ENCODE data around the gene SUMO3.

Gene SUMO3

DNA sequence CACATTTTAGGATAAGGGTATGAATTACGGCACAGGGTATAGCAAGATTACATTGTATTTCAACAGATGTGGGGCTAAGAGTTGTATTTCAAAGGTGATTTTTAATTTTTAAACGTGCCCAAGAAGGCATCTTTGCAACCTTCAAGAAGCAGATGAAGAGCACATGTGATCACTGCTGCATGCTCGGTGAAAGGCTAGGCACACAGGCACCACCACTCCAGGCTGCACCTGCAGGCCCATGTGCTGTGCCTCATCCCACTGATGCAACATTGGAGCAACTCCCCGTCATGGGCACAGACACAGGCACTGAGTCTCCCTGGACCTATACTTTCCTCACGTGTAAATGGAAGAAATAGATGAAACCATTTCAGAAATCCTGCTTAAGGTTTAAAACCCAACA is 39.8 kb downstream of the SUMO3 start:
- DNase-seq, result no peak

DNA sequence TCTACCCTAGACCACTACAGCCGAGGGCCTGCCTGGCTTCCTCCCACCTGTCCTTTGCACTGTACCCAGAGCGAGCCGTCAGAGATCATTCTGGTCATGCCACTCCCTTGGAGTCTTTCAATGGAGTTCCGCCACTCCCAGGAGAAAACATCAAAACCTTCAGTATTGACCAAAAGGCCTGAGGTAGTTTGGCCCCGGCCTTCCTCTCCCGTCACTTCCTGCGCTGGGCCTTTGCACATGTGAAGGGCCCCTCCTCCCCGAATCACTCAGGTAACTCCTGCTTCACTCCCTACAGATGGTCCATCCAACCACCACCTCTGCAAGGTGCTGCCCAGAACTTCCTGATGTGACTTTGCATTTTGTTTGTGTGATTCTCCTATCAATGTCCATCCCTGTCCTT is 42.9 kb downstream of the SUMO3 start:
- no peak for DNase-seq

DNA sequence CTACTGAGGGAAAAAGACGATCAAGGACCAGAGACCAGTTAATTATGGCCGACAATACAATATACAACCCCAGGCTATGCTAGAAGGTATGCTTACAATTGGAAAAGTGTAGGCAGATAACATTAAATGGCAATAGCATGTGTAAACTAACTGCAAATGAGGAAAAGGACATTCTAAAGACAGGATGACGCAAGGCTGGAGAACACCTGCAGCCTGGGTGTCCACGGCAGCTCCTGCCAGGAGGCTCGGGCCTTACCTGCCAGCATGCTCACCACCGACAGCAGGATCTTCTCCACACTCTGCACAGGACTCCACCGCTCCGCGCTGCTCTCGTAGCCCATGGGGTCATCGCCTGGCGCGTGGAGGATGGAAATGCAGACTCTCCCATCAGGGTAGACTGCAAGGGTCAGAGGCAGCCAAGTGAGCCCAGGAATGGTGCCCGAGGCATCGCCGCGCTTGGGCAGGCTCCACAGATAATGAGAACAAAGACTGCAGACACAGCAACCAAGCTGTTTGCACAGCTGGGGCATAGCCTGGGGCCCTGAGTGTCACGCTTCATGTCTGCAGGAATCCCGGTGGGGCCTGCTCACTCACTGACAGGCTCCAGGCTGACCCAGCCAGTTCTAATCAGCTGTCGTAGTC is 44.5 kb downstream of the SUMO3 start:
- no peak for DNase-seq

DNA sequence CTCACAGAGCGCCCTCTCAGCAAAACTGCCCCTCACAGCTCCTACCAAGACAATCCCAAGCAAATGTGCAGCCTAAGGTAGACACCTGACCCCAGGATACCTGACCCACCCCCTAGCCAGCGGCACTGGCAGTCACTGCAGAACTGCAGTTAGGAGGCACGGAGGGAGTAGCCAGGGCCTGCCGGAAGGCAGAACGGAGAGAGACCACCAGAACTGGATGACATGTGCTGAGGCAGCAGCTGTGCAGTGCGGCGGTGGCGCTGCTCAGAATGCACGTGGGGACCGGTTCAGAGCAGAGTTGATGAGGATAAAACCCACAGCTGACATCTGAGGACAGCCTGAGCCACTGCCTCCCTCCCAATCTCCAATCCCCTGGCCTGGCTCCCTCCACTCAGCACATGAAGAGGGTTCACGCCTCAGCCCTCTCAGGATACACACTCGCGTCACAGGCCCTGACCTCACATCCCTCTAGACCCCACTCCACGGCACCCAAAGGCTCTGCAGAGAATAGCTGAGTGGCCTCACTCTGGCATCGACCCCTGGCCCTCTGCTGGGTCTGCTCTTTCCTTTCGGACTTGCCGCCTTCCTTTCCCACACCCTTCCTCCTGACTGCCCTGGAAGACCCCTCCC is 45.9 kb downstream of the SUMO3 start:
- no peak for DNase-seq

DNA sequence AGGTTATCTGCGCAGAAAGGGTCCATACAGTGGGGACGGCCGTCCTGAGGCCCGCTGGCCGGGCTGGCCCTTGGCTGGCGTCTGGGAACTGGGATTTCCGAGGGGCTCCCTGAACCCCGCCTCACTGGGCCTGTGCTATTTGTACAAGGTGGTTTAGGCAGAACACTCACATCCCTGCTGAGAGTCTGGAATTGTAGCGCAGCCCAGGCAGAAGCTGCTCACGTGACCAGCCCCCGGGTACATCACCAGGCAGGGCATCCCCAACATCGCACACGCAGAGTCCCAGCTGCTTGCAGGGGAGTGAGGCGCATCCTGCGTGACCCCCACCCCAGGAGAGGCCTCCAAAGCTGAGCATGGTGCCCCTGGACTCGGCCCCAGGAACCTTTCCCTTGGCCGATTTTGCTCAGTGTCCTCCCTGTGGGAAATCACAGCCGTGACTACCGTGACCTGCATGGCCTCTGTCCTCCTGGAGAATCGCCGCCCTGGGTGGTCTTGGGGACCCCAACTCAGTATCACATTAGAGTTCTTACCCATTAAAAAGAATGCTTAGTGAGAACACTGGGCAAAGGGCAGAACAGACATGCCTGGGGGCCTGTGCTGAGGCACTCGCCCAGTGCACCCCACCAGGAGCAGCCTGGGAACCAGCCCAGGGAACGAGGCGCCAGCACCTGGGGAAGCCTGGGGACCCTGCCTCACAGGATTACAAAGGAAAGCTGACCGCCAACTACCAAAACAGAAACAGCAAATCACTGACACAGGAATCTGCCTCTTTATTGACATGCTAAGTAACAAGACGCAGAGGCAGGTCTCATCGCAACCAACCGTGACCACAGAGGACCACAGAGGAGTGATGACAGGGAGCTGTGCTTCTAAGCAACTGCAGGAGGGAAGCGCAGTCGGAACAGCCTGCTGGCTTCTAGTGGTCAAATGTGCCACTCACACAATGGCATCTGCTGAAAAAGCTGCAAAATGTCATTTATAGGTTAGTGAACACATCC is 49.7 kb downstream of the SUMO3 start:
- DNase-seq, result no peak

DNA sequence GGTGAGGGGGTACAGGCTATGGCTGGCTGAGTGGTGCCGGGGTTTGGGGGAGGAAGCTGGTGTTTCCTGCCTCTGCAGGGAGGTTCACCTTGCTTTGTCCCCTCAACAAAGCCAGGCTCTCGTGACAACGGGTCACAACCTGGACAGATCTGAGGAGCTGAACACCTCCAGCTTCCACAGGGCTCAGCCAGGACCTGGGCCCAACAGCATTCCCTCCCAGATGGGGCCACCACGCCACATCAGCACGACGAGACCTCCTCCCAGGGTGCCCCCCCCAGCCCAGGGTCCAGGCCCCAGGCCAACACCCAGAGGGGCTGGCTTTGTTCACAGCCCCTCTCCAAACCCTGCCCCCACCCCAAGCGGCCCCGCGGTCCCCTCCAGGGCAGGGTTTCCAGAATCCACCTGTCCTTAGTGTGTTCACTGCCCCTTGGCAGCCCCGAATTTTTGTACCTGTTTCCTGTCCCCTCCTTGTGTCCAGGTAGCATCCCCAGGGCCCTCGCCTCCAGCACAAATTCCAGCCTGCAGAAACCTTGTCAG is 51.0 kb downstream of the SUMO3 start:
- DNase-seq, result no peak

DNA sequence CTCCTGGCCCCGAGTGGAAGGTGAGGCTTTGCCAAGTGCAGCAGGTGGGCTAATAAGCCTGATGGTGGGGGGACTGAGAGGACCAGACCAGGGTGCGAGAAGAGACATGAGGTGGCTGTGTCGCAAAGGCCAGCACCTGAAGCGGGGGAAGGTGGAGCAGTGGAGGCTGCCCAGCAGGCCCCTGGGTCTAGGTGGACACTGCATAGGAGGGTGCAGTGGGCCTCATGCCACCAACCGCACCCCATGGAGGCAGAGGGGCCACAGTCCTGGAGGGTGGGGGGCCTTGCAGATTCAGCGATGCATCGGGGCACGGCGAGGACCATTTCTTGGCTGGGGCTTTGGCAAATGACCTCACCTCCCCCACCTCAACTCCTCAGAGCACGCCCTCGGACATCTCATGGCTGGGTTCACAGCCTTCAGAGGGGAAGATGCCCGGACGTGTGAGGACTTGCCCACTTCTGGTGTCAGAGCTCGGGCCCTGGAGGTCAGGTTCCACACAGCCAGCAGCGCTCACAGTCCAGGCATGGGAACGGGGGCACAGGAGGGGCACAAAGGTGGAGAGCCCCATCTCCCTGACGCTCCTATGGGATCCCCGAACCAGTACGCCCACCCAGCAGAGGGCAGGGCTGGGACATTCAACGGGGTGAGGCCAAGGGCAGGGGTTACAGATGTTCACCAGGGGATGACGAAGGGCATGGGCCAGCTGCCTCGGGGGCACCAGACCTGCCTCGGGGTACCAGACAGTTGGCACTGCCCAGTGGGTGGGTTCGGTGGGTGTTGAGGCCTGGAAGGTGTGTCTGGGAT is 51.6 kb downstream of the SUMO3 start:
- DNase-seq, result no peak

DNA sequence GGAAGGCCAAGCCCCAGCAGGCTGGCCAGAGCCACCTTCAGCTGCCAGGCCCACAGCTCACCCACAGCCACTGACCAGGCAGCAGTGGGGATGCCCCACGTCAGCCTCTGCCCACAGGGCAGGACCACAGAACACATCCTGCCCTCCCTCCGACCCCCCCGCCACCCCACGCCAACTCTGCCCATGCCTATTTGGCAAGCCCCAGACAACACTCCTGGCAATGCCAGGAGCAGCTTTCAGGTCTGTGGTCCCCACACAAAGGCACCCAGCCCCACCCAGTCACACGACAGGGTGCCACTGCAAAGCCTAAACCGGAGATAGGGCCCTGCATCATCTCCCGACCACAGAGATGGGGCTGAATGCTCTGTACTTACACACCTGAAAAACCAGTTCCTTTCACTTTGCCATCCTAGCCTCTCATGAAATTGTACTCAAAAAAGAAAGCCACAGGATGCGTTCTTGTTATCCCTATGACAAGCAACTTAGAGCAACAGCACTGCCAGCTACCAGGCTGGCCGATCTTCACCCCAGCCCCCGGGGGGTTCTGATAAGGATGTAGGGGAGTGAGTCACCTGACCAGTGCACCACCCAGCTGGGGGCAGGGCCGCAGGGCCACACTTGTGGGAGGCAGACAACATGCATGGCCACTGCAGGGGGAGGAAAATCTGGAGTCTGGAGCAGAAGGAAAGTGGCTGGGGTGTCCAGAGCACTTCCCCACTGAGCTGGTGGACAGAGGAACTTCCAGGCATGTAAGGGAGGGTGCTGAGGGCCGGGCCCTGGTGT is 52.4 kb downstream of the SUMO3 start:
- peak in 3 of 4 experiments; percentile 5 to 17 (median 11) for DNase-seq

DNA sequence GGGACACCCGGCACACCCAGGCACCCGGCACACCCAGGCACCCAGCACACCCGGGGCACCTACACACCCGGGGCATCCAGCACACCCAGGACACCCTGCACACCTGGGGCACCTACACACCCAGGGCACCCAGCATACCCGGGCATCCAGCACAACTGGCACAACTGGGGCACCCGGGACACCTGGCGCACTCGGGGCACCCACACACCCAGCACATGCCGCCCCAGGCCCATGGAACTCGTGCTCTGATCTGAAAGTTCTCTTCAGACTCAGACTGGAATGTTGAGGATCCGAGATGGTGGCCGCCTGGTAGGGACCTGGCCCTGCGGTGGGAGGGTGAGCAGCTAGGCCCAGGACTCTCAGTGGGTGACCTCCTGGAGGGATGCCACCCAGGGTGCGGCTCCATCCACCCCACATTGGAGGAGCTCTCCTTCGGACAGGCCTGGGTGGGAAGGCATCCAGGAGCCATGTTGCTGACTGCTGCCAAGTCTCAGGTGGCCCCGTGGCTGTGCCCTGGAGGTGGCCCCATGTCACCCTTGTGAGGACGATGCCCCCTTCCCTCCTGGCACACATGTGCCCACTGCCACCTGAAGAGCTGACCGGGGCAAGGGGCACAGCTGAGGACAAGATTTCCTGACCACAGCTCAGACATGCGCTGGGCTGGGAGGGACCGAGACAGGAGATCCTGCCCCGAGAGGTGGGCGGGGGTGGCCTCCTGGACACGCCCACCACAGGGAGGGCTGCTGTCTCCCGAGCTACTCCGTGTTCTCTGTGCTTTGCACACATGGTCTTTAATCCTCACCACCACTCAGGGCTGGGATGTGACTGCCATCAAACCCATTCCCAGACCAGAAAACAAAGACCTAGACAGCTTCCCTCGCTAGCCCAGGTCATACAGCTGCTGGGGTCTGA is 53.3 kb downstream of the SUMO3 start:
- no peak for DNase-seq

DNA sequence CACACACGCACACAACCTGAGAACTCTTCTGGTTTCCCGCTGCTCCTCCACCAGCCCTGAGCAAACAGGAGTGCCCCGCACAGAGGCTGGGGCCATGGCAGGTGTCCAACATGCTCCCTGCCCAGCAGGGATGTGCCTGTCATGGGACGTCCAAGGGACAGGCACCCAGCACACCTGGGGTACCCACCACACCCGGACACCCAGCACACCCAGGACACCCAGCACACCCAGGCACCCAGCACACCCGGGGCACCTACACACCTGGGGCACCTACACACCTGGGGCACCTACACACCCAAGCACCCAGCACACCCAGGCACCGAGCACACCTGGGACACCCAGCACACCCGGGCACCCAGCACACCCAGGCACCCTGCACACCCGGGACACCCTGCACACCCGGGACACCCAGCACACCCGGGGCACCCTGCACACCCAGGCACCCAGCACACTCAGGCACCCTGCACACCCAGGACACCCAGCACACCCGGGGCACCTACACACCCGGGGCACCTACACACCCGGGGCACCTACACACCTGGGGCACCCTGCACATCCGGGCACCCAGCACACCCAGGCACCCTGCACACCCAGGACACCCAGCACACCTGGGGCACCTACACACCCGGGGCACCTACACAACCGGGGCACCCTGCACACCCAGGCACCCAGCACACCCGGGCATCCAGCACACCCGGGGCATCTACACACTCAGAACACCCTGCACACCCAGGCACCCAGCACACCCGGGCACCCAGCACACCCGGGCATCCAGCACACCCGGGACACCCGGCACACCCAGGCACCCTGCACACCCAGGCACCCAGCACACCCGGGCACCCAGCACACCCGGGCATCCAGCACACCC is 54.2 kb downstream of the SUMO3 start:
- no peak for DNase-seq

DNA sequence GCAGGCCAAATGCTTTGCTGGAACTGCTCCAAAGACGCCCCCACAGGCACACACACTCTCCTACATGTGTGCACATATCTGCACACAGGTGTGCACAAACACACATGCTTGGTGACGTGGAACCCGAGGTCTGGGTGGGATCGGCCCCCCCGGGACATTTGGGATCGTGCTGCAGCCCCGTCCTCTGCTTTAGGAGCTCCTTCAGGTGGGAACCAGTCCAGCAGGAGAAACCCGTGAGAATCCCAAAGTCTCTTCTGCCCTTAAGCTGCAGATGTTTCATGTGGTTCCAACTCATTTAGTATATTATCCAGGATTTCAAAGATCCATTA is 54.8 kb downstream of the SUMO3 start:
- no peak for DNase-seq

DNA sequence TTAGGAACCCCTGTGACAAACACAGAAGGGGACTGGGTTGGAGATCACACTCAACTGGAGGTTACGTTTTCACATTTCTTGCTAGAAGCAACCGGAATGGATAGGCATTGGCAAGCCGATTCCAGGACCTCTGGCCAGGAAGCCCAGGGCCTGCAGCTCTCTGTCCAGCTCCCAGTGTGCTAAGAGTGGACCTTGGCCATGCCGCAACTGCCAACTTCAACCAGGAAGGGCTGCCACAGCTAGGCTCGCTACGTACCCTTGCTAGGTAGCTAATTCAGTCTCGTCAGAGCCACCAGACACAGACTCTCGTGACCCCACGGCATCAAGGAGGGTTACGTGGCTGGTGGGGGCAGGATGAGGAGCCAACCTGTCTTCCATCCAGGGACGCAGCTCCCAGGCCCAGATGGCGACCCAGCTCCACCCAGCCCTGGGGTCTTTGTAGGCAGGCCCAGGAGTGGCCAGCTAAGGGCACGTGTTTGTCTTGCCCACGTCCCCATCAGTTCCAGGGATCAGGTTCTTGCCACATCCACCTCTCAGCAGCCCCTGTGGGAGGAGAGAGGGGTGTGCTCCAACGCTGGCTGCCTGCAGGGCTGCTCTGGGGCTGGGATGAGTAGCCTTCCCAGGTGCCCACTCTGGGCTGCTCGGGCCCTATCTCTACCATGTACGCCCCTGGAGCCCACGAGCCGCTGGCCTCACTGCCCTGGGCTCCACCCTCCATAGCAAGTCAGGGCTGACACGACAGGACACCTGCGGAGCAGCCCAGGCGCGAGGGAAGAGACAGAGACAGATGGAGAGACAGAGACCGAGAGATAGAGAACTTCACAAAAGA is 55.4 kb downstream of the SUMO3 start:
- no peak for DNase-seq

DNA sequence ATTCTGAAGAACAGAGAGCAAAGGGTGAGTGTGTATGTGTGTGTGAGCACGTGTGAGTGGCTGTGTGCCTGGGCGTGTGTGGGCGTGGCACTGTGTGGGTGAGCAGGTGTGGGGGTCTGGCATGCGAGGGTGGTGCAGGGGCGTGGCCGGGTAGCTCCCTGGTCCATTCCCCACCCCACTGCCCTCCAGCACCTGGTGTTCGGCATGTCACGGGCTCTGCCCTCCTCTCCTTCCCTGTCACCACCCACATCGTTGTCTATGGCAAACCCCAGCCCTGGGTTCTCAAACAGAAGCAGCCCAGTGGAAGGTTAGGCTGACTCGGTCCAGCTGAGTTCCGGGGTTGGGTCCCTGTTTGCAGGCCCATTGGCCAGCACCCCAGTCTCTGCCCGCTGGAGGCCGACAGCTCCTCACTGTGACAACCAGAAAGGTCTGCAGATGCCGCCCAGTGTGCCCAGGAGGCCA is 56.1 kb downstream of the SUMO3 start:
- no peak for DNase-seq

DNA sequence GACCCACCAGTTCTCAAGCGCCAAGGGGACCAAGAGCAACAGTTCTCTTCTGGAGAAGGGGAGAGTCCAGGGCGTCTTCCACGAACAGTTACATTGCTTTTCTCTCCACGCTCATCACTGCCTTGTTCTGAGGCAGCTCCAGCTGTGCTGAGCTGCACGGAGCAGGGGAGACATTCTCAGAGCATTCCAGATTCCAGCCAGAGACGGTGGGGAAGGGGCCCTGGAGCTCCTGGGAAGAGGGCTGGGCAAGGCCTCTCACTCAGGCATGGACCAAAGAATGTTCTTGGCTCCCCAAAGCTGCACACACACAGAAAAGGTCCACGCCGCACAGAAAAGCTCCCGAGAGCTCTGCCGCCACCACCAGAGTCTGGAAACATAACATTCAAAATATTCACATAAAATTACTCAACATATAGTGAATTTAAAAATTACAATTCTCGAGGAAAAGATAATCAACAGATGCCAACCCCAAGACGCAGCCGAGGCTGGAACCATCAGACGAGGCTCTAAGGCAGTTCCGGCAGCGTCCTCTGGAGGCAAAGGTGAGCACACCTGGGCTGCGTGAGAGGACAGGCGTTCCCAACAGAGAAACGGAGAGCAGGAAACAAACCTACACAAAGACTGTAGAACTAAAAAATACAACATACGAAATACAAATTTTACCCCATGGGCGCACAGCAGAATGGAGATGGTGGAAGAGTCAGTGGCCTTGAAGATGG is 56.7 kb downstream of the SUMO3 start:
- DNase-seq, result no peak

DNA sequence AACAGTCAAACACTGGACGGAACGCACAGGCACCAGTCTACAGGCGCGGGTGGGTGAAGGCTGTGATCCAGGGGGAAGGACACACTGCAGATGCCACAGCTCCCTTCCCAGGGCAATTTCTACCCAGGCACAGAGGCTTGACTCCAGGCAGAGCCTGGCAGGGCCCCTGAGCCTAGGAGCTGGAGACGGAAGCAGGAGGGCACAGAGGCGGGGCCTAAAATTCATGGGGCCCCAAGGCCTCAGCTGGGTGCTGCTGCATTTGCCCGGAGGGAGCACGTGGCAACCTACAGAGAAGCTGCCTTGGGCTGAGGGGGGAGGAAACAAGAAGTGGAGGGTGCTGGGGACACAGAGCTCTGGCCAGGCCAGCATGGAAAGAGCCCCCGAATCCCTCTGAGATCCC is 57.5 kb downstream of the SUMO3 start:
- no peak for DNase-seq

DNA sequence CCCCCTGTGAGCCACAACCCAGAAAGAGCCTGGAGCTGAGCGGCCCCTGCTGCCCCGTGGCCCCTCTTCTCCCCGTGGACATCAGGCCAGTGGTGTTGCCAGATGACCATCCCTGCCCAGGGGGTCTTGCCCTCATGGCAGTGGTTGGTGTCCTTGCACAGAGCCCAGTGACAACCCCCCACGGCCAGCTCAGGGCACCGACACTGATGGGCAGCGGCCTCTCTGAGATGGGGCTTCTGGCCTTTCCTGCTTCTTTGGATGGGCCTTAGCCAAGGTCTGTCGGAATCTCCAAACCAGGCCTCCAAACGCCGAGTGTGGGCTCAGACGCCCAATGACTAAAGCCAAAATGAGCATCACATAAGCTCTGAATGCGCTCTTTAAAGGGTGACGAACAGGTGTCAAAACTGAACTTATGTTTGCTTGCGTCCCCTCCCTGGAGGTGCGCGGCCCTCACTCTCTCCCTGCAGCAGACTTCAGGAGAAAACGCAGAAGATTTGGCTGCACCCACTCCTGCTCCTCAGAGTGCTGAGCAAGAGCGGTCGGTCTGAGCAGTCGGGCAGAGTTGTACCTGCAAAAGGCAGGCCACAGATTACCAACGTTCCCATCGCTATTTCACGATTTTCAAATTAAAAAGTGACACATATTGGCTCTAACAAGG is 58.1 kb downstream of the SUMO3 start:
- DNase-seq, result no peak
